HEK293T (cell line): ENCODE results near the gene TMSB4X.
"Not testable (repeated sequence)": the region's sequence is repeated elsewhere in the genome, so short reads cannot be mapped to it uniquely, and the experiment has no call there.

Experiments
- CTCF ChIA-PET: fragments of 350-600 bp; formaldehyde crosslinking; extraction: SDS; loops from one replicate; lab custom pipeline; 2021; ENCODE audit warnings: antibody characterized with exemption, inconsistent platforms; lab: Yijun Ruan, JAX
- POLR2A ChIA-PET: fragments of 350-600 bp; formaldehyde crosslinking; extraction: SDS; loops from one replicate; lab custom pipeline; 2020; ENCODE audit warnings: antibody characterized with exemption, inconsistent platforms; lab: Yijun Ruan, JAX
- DNase-seq: peaks from one replicate; pipeline ENCODE4 v3.0.0; 2012; ENCODE audit warnings: mixed read lengths; ENCODE audit errors: extremely low spot score
- ARNT ChIP-seq: fragments of 450-650 bp; IDR thresholded peaks from 2 replicates; pipeline ENCODE4 v1.6.1; 2017; ENCODE audit warnings: mild to moderate bottlenecking
- BHLHE40 ChIP-seq: fragments of 450-650 bp; IDR thresholded peaks from 2 replicates; pipeline ENCODE4 v1.6.1; 2016; ENCODE audit warnings: mild to moderate bottlenecking, moderate library complexity, borderline replicate concordance
- CTBP1 ChIP-seq: fragments of 450-650 bp; IDR thresholded peaks from 2 replicates; pipeline ENCODE4 v1.6.1; 2016; ENCODE audit warnings: borderline replicate concordance
- ELF4 ChIP-seq: fragments of 450-650 bp; IDR thresholded peaks from 2 replicates; pipeline ENCODE4 v1.6.1; 2017; ENCODE audit warnings: antibody characterized with exemption
- FOXA1 ChIP-seq: fragments of 450-650 bp; IDR thresholded peaks from 2 replicates; pipeline ENCODE4 v1.6.1; 2016; ENCODE audit warnings: mild to moderate bottlenecking
- FOXK2 ChIP-seq: fragments of 450-650 bp; IDR thresholded peaks from 2 replicates; pipeline ENCODE4 v1.6.1; 2016; ENCODE audit warnings: mild to moderate bottlenecking
- FOXM1 ChIP-seq: fragments of 450-650 bp; IDR thresholded peaks from 2 replicates; pipeline ENCODE4 v1.6.1; 2017; ENCODE audit warnings: mild to moderate bottlenecking, borderline replicate concordance
- HDGF ChIP-seq: fragments of 450-650 bp; IDR thresholded peaks from 2 replicates; pipeline ENCODE4 v1.6.1; 2017; ENCODE audit warnings: antibody characterized with exemption, borderline replicate concordance
- L3MBTL2 ChIP-seq: fragments of 450-650 bp; conservative IDR thresholded peaks from 2 replicates; pipeline ENCODE4 v1.6.1; 2016; ENCODE audit warnings: mild to moderate bottlenecking
- LEF1 ChIP-seq: fragments of 450-650 bp; IDR thresholded peaks from 2 replicates; pipeline ENCODE4 v1.6.1; 2017; ENCODE audit warnings: mild to moderate bottlenecking, borderline replicate concordance
- NFRKB ChIP-seq: fragments of 450-650 bp; IDR thresholded peaks from 2 replicates; pipeline ENCODE4 v1.6.1; 2016; ENCODE audit warnings: mild to moderate bottlenecking, moderate library complexity
- PKNOX1 ChIP-seq: fragments of 450-650 bp; IDR thresholded peaks from 2 replicates; pipeline ENCODE4 v1.6.1; 2016
- SP1 ChIP-seq: fragments of 450-650 bp; IDR thresholded peaks from 2 replicates; pipeline ENCODE4 v1.6.1; 2017
- SUZ12 ChIP-seq: fragments of 450-650 bp; IDR thresholded peaks from 2 replicates; pipeline ENCODE4 v1.6.1; 2016; ENCODE audit warnings: mild to moderate bottlenecking
- TARDBP ChIP-seq: fragments of 450-650 bp; IDR thresholded peaks from 2 replicates; pipeline ENCODE4 v1.6.1; 2016
- ZNF384 ChIP-seq: fragments of 450-650 bp; IDR thresholded peaks from 2 replicates; pipeline ENCODE4 v1.6.1; 2016

TMSB4X gene

GRCh38 chrX:12958461-12958860 is 16.4 kb upstream of the TMSB4X start:
- TF ChIP-seq FOXK2: no peak
- no peak for TF ChIP-seq BHLHE40
- no peak for TF ChIP-seq SUZ12
- TF ChIP-seq ZNF384: no peak
- no peak for TF ChIP-seq L3MBTL2
- TF ChIP-seq ELF4: no peak
- no peak for TF ChIP-seq NFRKB
- TF ChIP-seq FOXM1: no peak
- TF ChIP-seq LEF1: no peak
- TF ChIP-seq FOXA1: no peak
- TF ChIP-seq PKNOX1: no peak
- no peak for TF ChIP-seq HDGF
- no peak for TF ChIP-seq TARDBP
- no peak for TF ChIP-seq CTBP1
- no peak for TF ChIP-seq SP1
- no peak for TF ChIP-seq ARNT
- no peak for DNase-seq
- POLR2A ChIA-PET: no interaction called here
- CTCF ChIA-PET: no interaction called here

GRCh38 chrX:12961196-12961718 is 13.7 kb upstream of the TMSB4X start:
- ChIA-PET CTCF (interaction anchor here (0.6 kb wide), 1 partner anchor 160 kb away, joined by 3 read pairs; no protein-coding TSS in a partner anchor), POLR2A (no interaction called here)
- TF ChIP-seq PKNOX1 (no peak), FOXM1 (no peak), L3MBTL2 (no peak), NFRKB (no peak), SUZ12 (no peak), FOXK2 (no peak), FOXA1 (no peak), HDGF (no peak), BHLHE40 (no peak), TARDBP (no peak), CTBP1 (no peak), ZNF384 (no peak), SP1 (no peak), ARNT (no peak), ELF4 (no peak), LEF1 (no peak)
- DNase-seq: no peak

- TF ChIP-seq ZNF384: no peak
- no peak for TF ChIP-seq FOXA1
- no peak for TF ChIP-seq CTBP1
- TF ChIP-seq HDGF: no peak
- no peak for TF ChIP-seq FOXK2
- no peak for TF ChIP-seq LEF1
- no peak for TF ChIP-seq TARDBP
- TF ChIP-seq SUZ12: no peak
- TF ChIP-seq NFRKB: no peak
- no peak for TF ChIP-seq SP1
- POLR2A ChIA-PET: no interaction called here
- no peak for DNase-seq
- CTCF ChIA-PET: interaction anchor here (0.6 kb wide), 1 partner anchor 161 kb away, joined by 3 read pairs; no protein-coding TSS in a partner anchor
Observed at GRCh38 chrX:12962041-12962504, 12.8 kb upstream of the TMSB4X start.

- DNase-seq, CTCF ChIA-PET, POLR2A ChIA-PET: not testable (repeated sequence)
Observed at GRCh38 chrX:12963210-12963850, 11.6 kb upstream of the TMSB4X start.

- no peak for DNase-seq
- TF ChIP-seq FOXM1 (no peak), BHLHE40 (no peak), TARDBP (no peak), PKNOX1 (no peak), SUZ12 (no peak), HDGF (no peak), LEF1 (no peak), ZNF384 (no peak), NFRKB (no peak), FOXK2 (no peak), FOXA1 (no peak), SP1 (no peak)
- POLR2A ChIA-PET: interaction anchor here (0.8 kb wide), 1 partner anchor 10 kb away, joined by 3 read pairs; the partner anchor contains the start of gene TMSB4X
- CTCF ChIA-PET: interaction anchor here (0.5 kb wide), 1 partner anchor 195 kb away, joined by 3 read pairs; no protein-coding TSS in a partner anchor
Observed at GRCh38 chrX:12965131-12965940, 9.6 kb upstream of the TMSB4X start.

GRCh38 chrX:12966151-12966550 is 8.8 kb upstream of the TMSB4X start:
- TF ChIP-seq NFRKB (no peak), PKNOX1 (no peak), BHLHE40 (no peak), FOXM1 (no peak), FOXK2 (no peak), ELF4 (no peak), SUZ12 (no peak), L3MBTL2 (no peak), ARNT (no peak), HDGF (no peak)
- no peak for DNase-seq
- CTCF ChIA-PET: no interaction called here
- POLR2A ChIA-PET: no interaction called here
